ENCODE measurements around the gene ADAMTS2.

GRCh38 chr5:179318221-179318955, 26.9 kb downstream of the ADAMTS2 start:
- TF ChIP-seq EZH2 (IDR thresholded peaks at IDR 0.05) (no peak), CTCF (IDR thresholded peaks at IDR 0.05) (no peak), EZH2phosphoT487 (IDR thresholded peaks at IDR 0.05) (peak; percentile 43)

All from neural progenitor cell (in vitro differentiated cells).